ENCODE data around the gene GPAT2. TPM values are rescaled to one million over a fixed set of nuclear protein-coding genes. Genes with fewer than 3 reads are reported as not detected.

GPAT2 gene
- total and polyA plus RNA-seq, 2 of the 4 experiments (the other 2 are of a cell fraction), result 0.36 to 0.53 TPM

DNA sequence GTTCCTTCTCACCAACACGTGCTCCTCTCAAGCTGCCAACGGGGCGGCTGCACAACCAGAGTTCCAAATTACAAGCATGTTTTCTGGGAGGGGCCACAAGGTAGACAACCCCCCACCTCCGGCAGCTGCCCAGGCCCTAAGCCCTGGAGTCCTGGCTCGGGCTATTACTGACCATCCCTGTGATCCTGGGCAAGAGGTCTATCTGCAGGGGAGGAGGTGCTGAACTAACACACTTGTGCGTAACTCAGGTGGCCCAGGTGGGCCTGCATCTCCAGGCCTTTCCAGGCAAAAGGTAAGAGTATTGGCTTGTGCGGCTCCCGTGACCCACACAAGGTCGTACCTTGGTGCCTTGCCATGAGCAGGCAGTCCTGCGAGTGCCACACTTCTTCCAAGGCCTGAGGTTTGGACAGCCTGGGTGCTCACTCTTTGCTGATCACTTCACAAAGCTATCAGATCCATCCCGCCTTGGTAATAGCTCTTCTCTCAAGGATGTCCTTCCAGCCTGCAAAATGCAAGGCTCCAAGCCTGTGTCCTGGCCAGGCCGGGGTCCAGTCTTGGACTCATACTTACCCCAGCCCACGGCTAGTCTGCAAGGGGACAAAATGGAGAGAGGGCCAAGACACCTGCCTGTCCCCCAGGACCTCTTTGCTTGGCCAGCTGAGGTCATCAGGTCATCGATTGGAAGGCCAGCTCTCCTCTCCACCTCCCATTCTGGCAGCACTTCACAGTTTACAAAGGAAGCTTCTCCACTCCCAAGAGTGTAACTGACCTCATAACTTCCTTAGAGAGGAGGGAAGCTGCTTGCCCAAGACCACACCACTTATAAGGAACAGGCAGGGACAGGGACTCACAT is 47.7 kb upstream of the GPAT2 start:
- H2BK120ac ChIP-seq (ENCODE audit: low read depth, low read length), result no peak overlapping the region
- H2AK9ac ChIP-seq (replicated peaks; ENCODE audit: low read depth, low read length, poor library complexity), result no peak overlapping the region
- no peaks in the 10 kb centered on the region for H3K4me1 ChIP-seq (ENCODE audit: control insufficient read depth, insufficient read depth, low read length)
- no peak overlapping the region for H3K14ac ChIP-seq (replicated peaks; ENCODE audit: low read depth, low read length)
- no peaks in the 10 kb centered on the region for H3K79me1 ChIP-seq (ENCODE audit: low read depth in 1 of 2, low read length in 2 of 2)
- DNase-seq, result no peak
- no peak overlapping the region for H2AK5ac ChIP-seq (ENCODE audit: low read depth, low read length)
- H2BK5ac ChIP-seq (ENCODE audit: low read depth, low read length, poor library complexity, severe bottlenecking), result no peak overlapping the region
- H2AFZ ChIP-seq (replicated peaks; ENCODE audit: low read length, poor library complexity), result no peak overlapping the region
- no peak overlapping the region for H2BK20ac ChIP-seq (ENCODE audit: low read depth, low read length)
- intact Hi-C loops (cut with micrococcal nuclease), result no loop called here
- H4K5ac ChIP-seq (ENCODE audit: low read depth, low read length), result no peak overlapping the region
- no peak overlapping the region for H2BK15ac ChIP-seq (ENCODE audit: low read depth, low read length)
- no peak overlapping the region for H3K4me3 ChIP-seq (ENCODE audit: insufficient read depth, low read depth, low read length)
- no peaks in the 10 kb centered on the region for H3K9me3 ChIP-seq (ENCODE audit: control insufficient read depth, insufficient read depth, low read length)
- H3K9ac ChIP-seq (ENCODE audit: low read depth, low read length), result no peak overlapping the region
- no peak overlapping the region for H3K27ac ChIP-seq (ENCODE audit: insufficient read depth, low read length)
- no peak for TF ChIP-seq SMC3 (IDR thresholded peaks at IDR 0.05; ENCODE audit: low read depth, low read length)
- no peak for TF ChIP-seq MAZ (IDR thresholded peaks at IDR 0.05; ENCODE audit: borderline replicate concordance, low read depth, low read length)
- no peak for TF ChIP-seq CHD1 (IDR thresholded peaks at IDR 0.05; ENCODE audit: low read depth, low read length)
- TF ChIP-seq MAFK (IDR thresholded peaks at IDR 0.05; ENCODE audit: low read depth, low read length), result no peak
- no peak for TF ChIP-seq RFX5 (IDR thresholded peaks at IDR 0.05; ENCODE audit: low read depth, low read length)
- TF ChIP-seq, protein P1, sequence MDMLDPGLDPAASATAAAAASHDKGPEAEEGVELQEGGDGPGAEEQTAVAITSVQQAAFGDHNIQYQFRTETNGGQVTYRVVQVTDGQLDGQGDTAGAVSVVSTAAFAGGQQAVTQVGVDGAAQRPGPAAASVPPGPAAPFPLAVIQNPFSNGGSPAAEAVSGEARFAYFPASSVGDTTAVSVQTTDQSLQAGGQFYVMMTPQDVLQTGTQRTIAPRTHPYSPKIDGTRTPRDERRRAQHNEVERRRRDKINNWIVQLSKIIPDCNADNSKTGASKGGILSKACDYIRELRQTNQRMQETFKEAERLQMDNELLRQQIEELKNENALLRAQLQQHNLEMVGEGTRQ (IDR thresholded peaks at IDR 0.05; ENCODE audit: low read depth, low read length), result no peak
- no peak for TF ChIP-seq POLR2A (IDR thresholded peaks at IDR 0.05; ENCODE audit: low read depth, low read length)
- TF ChIP-seq CTCF (conservative IDR thresholded peaks at IDR 0.05; ENCODE audit: low read depth, low read length), result no peak
- no peak for TF ChIP-seq BHLHE40 (IDR thresholded peaks at IDR 0.05; ENCODE audit: low read depth, low read length)
- in situ Hi-C loops (cut with MboI; ENCODE audit: low sequenced_read_pairs), result no loop called here
- CTCF ChIA-PET, result no interaction called here
- no peaks in the 10 kb centered on the region for H4K20me1 ChIP-seq (ENCODE audit: insufficient read depth, low read length)
- no peaks in the 10 kb centered on the region for H3K36me3 ChIP-seq (ENCODE audit: control insufficient read depth, insufficient read depth, low read length)
- H4K8ac ChIP-seq (ENCODE audit: low read depth in 2 of 2, low read length in 2 of 2), result no peak overlapping the region
- dilution Hi-C loops (cut with HindIII; ENCODE audit: low sequenced_read_pairs, unreplicated experiment), result no loop called here
- no peak overlapping the region for H3K4ac ChIP-seq (ENCODE audit: low read depth, low read length)
- no peak overlapping the region for H3K56ac ChIP-seq (ENCODE audit: extremely low read depth, insufficient read depth, low read length)
- POLR2A ChIA-PET (ENCODE audit: unreplicated experiment), result interaction anchor here (0.5 kb wide), 1 partner anchor 56 kb away, joined by 5 read pairs; no protein-coding TSS in a partner anchor
- no peak overlapping the region for H3K4me2 ChIP-seq (ENCODE audit: low read depth, low read length)
- H3K27me3 ChIP-seq (ENCODE audit: control insufficient read depth, insufficient read depth, low read length), result peaks cover 19% of the 10 kb centered on the region
- no peak overlapping the region for H3K18ac ChIP-seq (ENCODE audit: low read depth, low read length)
- no peak for ATAC-seq (ENCODE audit: low read depth)
- no peaks in the 10 kb centered on the region for H3K9me1 ChIP-seq (ENCODE audit: insufficient read depth, low read length)
- no peak overlapping the region for H4K91ac ChIP-seq (ENCODE audit: insufficient read depth, low read depth, low read length)
- H3K23ac ChIP-seq (ENCODE audit: low read depth, low read length), result no peak overlapping the region
- 75% methylated on average over 5 of the region's 14 CpGs; no CpG with 5 or more reads in 1 of the 2 experiments for WGBS, 2 experiments (ENCODE audit: extremely low coverage in 2 of 2, insufficient read length in 1 of 2)
- no TSS peak for BruUV-seq (replicated peaks)

Measured in IMR-90 (cell line).